Ishikawa (cell line): ENCODE results near the gene LPAR4.

Experiments
- CEBPB ChIP-seq: IDR thresholded peaks from 2 replicates; pipeline ENCODE4 v1.6.1; 2012
- CREB1 ChIP-seq: IDR thresholded peaks from 2 replicates; pipeline ENCODE4 v1.6.1; 2012; ENCODE audit warnings: low read depth
- EGR1 ChIP-seq: IDR thresholded peaks from 2 replicates; pipeline ENCODE4 v1.6.1; 2012
- EP300 ChIP-seq: IDR thresholded peaks from 2 replicates; pipeline ENCODE4 v1.6.1; 2012; ENCODE audit warnings: borderline replicate concordance
- FOXM1 ChIP-seq: IDR thresholded peaks from 2 replicates; pipeline ENCODE4 v1.6.1; 2012; ENCODE audit warnings: low read depth, borderline replicate concordance
- NFIC ChIP-seq: IDR thresholded peaks from 2 replicates; pipeline ENCODE4 v1.6.1; 2012
- RAD21 ChIP-seq: IDR thresholded peaks from 2 replicates; pipeline ENCODE4 v1.6.1; 2012; ENCODE audit warnings: low read depth
- REST ChIP-seq: IDR thresholded peaks from 2 replicates; pipeline ENCODE4 v1.6.1; 2012; ENCODE audit warnings: low read depth, mild to moderate bottlenecking
- TAF1 ChIP-seq: IDR thresholded peaks from 2 replicates; pipeline ENCODE4 v1.6.1; 2012; ENCODE audit warnings: low read depth, mild to moderate bottlenecking
- TCF12 ChIP-seq: IDR thresholded peaks from 2 replicates; pipeline ENCODE4 v1.6.1; 2012; ENCODE audit warnings: low read depth
- TEAD4 ChIP-seq: IDR thresholded peaks from 2 replicates; pipeline ENCODE4 v1.6.1; 2012
- YY1 ChIP-seq: IDR thresholded peaks from 2 replicates; pipeline ENCODE4 v1.6.1; 2012; ENCODE audit warnings: low read depth
- ZBTB7A ChIP-seq: IDR thresholded peaks from 2 replicates; pipeline ENCODE4 v1.6.1; 2012; ENCODE audit warnings: low read depth
- TF ChIP-seq, protein P1 (sequence below): IDR thresholded peaks from 2 replicates; pipeline ENCODE4 v1.6.1; 2012
- TF ChIP-seq, protein P2 (sequence below): IDR thresholded peaks from 2 replicates; pipeline ENCODE4 v1.6.1; 2012

Gene LPAR4, protein sequence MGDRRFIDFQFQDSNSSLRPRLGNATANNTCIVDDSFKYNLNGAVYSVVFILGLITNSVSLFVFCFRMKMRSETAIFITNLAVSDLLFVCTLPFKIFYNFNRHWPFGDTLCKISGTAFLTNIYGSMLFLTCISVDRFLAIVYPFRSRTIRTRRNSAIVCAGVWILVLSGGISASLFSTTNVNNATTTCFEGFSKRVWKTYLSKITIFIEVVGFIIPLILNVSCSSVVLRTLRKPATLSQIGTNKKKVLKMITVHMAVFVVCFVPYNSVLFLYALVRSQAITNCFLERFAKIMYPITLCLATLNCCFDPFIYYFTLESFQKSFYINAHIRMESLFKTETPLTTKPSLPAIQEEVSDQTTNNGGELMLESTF

DNA sequence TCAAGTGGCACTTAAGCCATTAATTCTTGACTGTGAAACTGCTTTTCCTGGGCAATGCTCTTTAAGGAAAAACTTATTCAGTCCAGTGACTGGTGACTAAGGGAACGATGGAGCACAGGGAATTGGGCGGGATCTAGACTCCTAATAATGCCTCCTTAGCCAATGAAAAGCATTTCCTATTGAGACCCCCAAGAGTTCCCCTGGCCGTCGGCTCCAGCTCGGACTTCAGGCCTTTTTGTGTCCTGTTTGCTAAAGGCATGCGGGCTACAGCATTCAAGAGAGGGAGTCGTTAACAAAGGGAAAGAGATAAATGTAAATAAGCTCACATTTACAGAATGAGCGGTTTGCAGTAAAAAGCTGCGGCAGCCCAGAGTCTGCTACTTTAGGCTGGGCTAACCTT, at the start of gene LPAR4:
Gene LPAR4 (plus strand): TSS at position 232 of the 400 bp plus-strand sequence. CDS start 7,150 bp downstream, outside the sequence.
- TF ChIP-seq CEBPB (no peak), RAD21 (no peak), TAF1 (no peak)
- TF ChIP-seq, protein P1, sequence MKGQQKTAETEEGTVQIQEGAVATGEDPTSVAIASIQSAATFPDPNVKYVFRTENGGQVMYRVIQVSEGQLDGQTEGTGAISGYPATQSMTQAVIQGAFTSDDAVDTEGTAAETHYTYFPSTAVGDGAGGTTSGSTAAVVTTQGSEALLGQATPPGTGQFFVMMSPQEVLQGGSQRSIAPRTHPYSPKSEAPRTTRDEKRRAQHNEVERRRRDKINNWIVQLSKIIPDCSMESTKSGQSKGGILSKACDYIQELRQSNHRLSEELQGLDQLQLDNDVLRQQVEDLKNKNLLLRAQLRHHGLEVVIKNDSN = no peak

DNA sequence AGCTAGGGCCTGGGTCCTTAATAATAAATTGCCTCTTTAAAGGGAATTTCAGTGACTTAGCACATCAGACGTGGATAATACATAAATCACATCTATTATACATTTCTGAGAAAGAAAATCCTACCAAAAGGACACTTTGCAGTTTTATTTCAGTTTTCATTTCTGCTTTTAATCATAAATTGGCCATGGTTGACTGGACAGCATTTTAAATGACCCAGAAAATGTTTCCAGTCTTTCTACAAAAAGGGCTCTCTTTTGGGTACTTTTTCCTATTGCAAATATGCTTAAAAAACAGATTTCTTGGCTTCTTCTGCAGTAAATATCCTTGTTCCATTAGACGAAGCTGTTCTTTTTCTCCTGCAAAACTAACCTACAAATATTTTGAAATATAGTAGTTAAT, 41.4 kb upstream of the LPAR4 start:
- no peak for TF ChIP-seq EGR1
- TF ChIP-seq CREB1 = no peak
- TF ChIP-seq NFIC = no peak
- TF ChIP-seq RAD21 = no peak
- TF ChIP-seq TAF1 = no peak
- TF ChIP-seq, protein P2, sequence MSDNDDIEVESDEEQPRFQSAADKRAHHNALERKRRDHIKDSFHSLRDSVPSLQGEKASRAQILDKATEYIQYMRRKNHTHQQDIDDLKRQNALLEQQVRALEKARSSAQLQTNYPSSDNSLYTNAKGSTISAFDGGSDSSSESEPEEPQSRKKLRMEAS = no peak
- TF ChIP-seq CEBPB = no peak
- TF ChIP-seq EP300 = no peak
- no peak for TF ChIP-seq REST
- no peak for TF ChIP-seq ZBTB7A
- TF ChIP-seq, protein P1 = no peak

DNA sequence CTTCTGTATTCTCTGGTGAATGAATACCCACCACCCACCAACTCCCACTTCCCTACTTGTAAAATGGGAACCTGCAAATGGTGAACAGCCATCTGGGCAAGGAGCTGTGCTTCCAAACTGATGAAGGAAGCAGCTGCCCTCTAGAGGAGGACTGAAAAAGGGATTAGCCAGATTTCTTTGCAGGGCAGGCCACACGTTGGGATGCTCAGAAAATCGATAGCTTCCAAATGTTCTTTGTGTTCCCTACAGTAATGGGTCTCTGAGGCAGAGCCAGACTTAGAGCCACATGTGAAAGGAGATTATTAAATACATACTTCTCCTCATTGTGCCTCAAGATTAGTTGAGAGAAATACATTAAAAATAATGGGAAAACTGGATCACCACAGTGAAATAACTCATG, 39.3 kb upstream of the LPAR4 start:
- TF ChIP-seq RAD21 = peak; percentile 47; the same call in 1 of the 2 replicates
- TF ChIP-seq NFIC = no peak

DNA sequence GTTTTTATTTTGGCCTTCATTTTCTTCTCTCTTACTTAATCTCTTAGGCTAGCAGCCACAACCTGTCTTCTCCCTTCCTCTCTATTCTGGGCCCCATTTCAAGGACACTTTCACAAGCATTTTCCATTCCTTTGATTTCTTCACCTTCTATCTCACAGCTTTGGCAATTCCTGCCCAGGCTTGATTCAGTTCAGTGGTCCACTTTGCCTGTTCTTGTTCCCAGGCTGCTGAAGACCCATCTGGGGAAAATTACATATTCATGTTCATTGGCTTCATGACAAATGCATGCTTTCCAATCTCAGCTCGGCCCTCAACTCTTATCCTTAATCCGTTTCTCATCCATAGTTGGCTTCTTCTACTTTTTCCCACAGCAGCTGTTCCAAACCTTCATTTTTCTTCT, 38.7 kb upstream of the LPAR4 start:
- TF ChIP-seq FOXM1 (no peak), EP300 (no peak), TCF12 (no peak), EGR1 (no peak), CEBPB (no peak), NFIC (no peak), CREB1 (no peak)
- TF ChIP-seq, protein P2 = no peak

DNA sequence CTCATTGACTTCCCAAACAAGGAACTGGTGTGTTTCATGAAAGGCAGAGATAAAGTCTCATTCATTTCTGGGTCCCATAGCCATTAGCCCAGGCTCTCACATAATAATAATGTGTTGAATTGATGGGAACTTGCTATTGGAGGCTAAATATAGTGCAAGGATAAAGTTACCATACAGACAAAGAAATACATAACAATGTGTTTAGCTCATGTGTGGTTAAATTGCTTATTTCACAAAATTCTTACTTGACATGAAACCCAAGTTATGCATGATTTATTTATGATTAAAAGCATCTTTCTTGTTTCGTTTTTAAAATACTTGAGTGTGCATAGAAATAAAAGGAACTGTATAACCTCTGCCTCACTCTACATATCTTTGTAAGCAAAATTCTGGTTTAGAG, 37.3 kb upstream of the LPAR4 start:
- no peak for TF ChIP-seq RAD21
- no peak for TF ChIP-seq CREB1

GRCh38 chrX:78712336-78712735, 35.2 kb upstream of the LPAR4 start:
- TF ChIP-seq CEBPB (no peak), REST (no peak), ZBTB7A (no peak), EP300 (no peak), CREB1 (no peak), YY1 (no peak), TAF1 (no peak), TCF12 (no peak), TEAD4 (no peak), FOXM1 (no peak), RAD21 (no peak)
- TF ChIP-seq, protein P1 = no peak
- TF ChIP-seq, protein P2 = no peak
